Measurements from ENCODE around the gene ATL2. TPM values are rescaled to one million over a fixed set of nuclear protein-coding genes. Genes with fewer than 3 reads are reported as not detected.

ATL2 gene
- total RNA-seq, 2 donors from 2014 or later, result 33.9 to 51.1 TPM

GRCh38 chr2:38315707-38316333, 61.3 kb downstream of the ATL2 start:
- no peak overlapping the region for H3K4me3 ChIP-seq
- TF ChIP-seq, protein P1, sequence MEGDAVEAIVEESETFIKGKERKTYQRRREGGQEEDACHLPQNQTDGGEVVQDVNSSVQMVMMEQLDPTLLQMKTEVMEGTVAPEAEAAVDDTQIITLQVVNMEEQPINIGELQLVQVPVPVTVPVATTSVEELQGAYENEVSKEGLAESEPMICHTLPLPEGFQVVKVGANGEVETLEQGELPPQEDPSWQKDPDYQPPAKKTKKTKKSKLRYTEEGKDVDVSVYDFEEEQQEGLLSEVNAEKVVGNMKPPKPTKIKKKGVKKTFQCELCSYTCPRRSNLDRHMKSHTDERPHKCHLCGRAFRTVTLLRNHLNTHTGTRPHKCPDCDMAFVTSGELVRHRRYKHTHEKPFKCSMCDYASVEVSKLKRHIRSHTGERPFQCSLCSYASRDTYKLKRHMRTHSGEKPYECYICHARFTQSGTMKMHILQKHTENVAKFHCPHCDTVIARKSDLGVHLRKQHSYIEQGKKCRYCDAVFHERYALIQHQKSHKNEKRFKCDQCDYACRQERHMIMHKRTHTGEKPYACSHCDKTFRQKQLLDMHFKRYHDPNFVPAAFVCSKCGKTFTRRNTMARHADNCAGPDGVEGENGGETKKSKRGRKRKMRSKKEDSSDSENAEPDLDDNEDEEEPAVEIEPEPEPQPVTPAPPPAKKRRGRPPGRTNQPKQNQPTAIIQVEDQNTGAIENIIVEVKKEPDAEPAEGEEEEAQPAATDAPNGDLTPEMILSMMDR (IDR thresholded peaks at IDR 0.05), result peak; percentile 56 to 85
- no peaks in the 10 kb centered on the region for H3K9me3 ChIP-seq
- no peak overlapping the region for H3K27ac ChIP-seq
- no peaks in the 10 kb centered on the region for H3K27me3 ChIP-seq
- H3K36me3 ChIP-seq, result peaks cover 37% of the 10 kb centered on the region
- DNase-seq (ENCODE audit: low spot score), result no peak
- H3K4me1 ChIP-seq, result no peaks in the 10 kb centered on the region

DNA sequence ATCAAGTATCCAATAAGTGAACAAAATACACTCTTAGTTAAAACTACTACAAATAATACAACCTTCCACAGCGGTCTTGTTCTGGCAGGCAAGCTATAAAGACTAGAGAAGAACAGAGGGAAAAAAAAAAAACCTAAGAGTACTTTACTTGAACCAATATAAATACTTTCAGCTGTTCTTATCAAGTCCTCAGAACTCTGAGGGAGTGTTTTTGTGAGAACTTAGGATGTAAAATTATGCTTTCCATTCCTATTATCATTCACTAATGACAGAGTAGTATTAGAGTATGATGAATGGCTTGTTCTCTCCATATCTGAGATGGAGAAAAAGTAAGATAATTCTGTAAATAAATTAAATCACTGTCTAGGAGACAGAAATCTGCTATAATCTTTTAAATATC, 68.3 kb downstream of the ATL2 start:
- Histone ChIP-seq H3K4me3 (no peak overlapping the region), H3K4me1 (no peaks in the 10 kb centered on the region), H3K27me3 (no peaks in the 10 kb centered on the region), H3K9me3 (no peaks in the 10 kb centered on the region), H3K27ac (no peak overlapping the region), H3K36me3 (peaks cover 48% of the 10 kb centered on the region)
- DNase-seq (ENCODE audit: low spot score), result no peak
- TF ChIP-seq, protein P1 (IDR thresholded peaks at IDR 0.05), result no peak

DNA sequence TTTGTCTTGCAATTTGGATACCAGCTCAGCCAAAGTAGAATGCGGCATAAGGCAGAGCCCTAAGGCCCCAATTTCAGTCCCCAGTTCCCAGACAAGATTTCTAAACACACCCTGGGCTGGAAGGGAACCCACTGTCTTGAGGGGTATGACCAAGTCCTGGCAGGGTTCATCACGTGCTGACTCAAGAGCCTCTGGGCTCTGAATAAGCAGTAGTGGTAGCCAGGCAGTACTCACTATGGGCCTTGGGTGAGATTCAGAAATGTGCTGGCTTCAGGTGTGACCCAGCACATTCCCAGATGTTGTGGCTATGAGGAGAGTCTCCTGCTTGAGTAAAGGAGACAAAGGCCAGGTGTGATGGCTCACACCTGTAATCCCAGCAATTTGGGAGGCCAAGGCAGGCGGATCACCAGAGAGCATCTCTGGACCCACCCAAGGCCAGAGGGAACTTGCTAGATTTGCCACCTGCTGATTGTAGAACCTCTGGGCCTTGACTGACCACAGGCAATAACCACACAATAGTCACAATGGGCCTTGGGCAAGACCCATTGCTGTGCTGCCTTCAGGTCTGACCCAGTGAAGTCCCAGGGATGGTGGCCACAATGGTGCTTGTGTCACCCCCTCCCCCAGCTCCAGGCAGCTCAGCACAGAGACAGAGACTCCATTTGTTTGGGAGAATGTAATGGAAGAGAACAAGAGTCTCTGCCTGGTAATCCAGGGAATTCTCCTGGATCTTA, 74.9 kb downstream of the ATL2 start:
- Histone ChIP-seq H3K36me3 (peaks cover 52% of the 10 kb centered on the region), H3K27ac (no peak overlapping the region), H3K9me3 (no peaks in the 10 kb centered on the region), H3K4me1 (no peaks in the 10 kb centered on the region), H3K27me3 (no peaks in the 10 kb centered on the region), H3K4me3 (no peak overlapping the region)
- TF ChIP-seq, protein P1 (IDR thresholded peaks at IDR 0.05), result no peak
- DNase-seq (ENCODE audit: low spot score), result no peak

DNA sequence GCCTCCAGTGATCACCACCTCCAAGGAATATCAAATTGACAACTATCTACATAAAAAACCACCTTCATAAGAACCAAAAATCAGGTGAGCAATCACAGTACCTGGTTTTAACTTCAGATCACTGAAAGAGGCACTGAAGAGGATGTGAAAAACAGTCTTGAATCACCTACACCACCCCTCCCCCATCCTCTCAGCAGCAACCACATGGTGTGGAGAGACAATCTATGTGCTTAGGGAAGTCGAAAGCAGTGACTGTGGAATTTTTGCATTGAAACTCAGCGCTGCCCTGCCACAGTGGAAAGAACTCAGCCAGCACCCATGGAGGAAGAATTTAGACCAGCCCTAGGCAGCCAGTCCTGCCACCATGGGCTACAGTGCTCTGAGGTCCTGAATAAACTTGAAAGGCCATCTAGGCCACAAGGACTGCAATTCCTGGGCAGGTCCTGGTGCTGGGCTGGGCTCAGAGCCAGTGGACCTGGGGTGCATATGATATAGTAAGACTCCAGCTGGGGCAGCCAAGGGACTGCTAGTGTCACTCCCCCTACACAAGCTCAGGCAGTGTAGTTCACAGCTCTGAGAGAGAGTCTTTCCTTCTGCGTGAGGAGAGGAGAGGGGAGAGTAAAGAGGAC, 75.6 kb downstream of the ATL2 start:
- no peaks in the 10 kb centered on the region for H3K27me3 ChIP-seq
- no peaks in the 10 kb centered on the region for H3K9me3 ChIP-seq
- H3K4me3 ChIP-seq, result no peak overlapping the region
- H3K4me1 ChIP-seq, result no peaks in the 10 kb centered on the region
- peaks cover 57% of the 10 kb centered on the region for H3K36me3 ChIP-seq
- no peak overlapping the region for H3K27ac ChIP-seq
- TF ChIP-seq, protein P1 (IDR thresholded peaks at IDR 0.05), result no peak
- no peak for DNase-seq (ENCODE audit: low spot score)

GRCh38 chr2:38298539-38298938, 78.5 kb downstream of the ATL2 start:
- no peak overlapping the region for H3K27ac ChIP-seq

More at GRCh38 chr2:38298539-38298938, 78.5 kb downstream of the ATL2 start:
- H3K4me3 ChIP-seq, result no peak overlapping the region
- TF ChIP-seq, protein P1 (IDR thresholded peaks at IDR 0.05), result no peak
- DNase-seq (ENCODE audit: low spot score), result no peak
- H3K36me3 ChIP-seq, result peaks cover 58% of the 10 kb centered on the region
- H3K4me1 ChIP-seq, result no peaks in the 10 kb centered on the region
- no peaks in the 10 kb centered on the region for H3K27me3 ChIP-seq
- H3K9me3 ChIP-seq, result no peaks in the 10 kb centered on the region
